SU-DHL-6 (cell line): ENCODE results near the gene MPZL3.

ENCODE experiments used
- H2AFZ ChIP-seq: fragments of 200-600 bp; sonication (generic); 2 replicates; pipeline ENCODE4 v1.6.1; 2014; ENCODE audit warnings: low read depth, mild to moderate bottlenecking, moderate library complexity, mixed read lengths, antibody characterized with exemption, low read length; ENCODE audit not compliant: severe bottlenecking
- H3F3A ChIP-seq: fragments of 200-600 bp; shearing (Covaris generic); 2 replicates; pipeline ENCODE4 v1.6.0; 2016; ENCODE audit warnings: antibody characterized with exemption, mild to moderate bottlenecking; ENCODE audit not compliant: insufficient read depth
- H3K27ac ChIP-seq: fragments of 200-600 bp; sonication (generic); 2 replicates; pipeline ENCODE4 v1.5.1; 2016; ENCODE audit warnings: low read depth, mild to moderate bottlenecking, low read length, moderate library complexity, mixed read lengths
- H3K27me3 ChIP-seq: fragments of 200-600 bp; sonication (generic), shearing (Covaris generic); 2 replicates; pipeline ENCODE4 v1.6.0; 2014; ENCODE audit warnings: mild to moderate bottlenecking, low read length
- H3K36me3 ChIP-seq: fragments of 200-600 bp; sonication (generic); 2 replicates; pipeline ENCODE4 v1.6.1; 2014; ENCODE audit warnings: mild to moderate bottlenecking, low read length, mixed read lengths
- H3K4me2 ChIP-seq: fragments of 300-600, 200-600 bp; shearing (Covaris generic), sonication (generic); 2 replicates; pipeline ENCODE4 v1.6.0; 2014; ENCODE audit warnings: low read length, low read depth, mild to moderate bottlenecking; ENCODE audit not compliant: poor library complexity, severe bottlenecking
- H3K4me3 ChIP-seq: fragments of 200-600 bp; sonication (generic); 2 replicates; pipeline ENCODE4 v1.5.1; 2014; ENCODE audit warnings: antibody characterized with exemption, low read length, mild to moderate bottlenecking, mixed read lengths; ENCODE audit not compliant: insufficient read depth, poor library complexity, severe bottlenecking
- H3K79me2 ChIP-seq: fragments of 200-600 bp; sonication (generic); 2 replicates; pipeline ENCODE4 v1.6.1; 2014; ENCODE audit warnings: mild to moderate bottlenecking, low read length, moderate library complexity; ENCODE audit not compliant: insufficient read depth
- H3K9ac ChIP-seq: fragments of 200-600 bp; sonication (generic); 2 replicates; pipeline ENCODE4 v1.7.0; 2014; ENCODE audit warnings: mild to moderate bottlenecking, low read length
- H3K9me2 ChIP-seq: fragments of 200-600 bp; sonication (generic); replicated peaks from 2 replicates; pipeline ENCODE4 v1.6.1; 2014; ENCODE audit warnings: low read length; ENCODE audit not compliant: insufficient read depth
- H3K9me3 ChIP-seq: fragments of 200-600 bp; sonication (generic); 2 replicates; pipeline ENCODE4 v1.6.1; 2014; ENCODE audit warnings: low read length, mixed read lengths; ENCODE audit not compliant: insufficient read depth
- H4K20me1 ChIP-seq: fragments of 200-600 bp; sonication (generic); 2 replicates; pipeline ENCODE4 v1.6.1; 2014; ENCODE audit warnings: low read depth, mild to moderate bottlenecking, antibody characterized with exemption, low read length, moderate library complexity, mixed read lengths
- EZH2phosphoT487 ChIP-seq: fragments of 200-600 bp; sonication (generic), shearing (Covaris generic); conservative IDR thresholded peaks from 2 replicates; pipeline ENCODE4 v1.6.1; 2018; ENCODE audit warnings: mild to moderate bottlenecking, antibody characterized with exemption, low read length, moderate library complexity, mixed read lengths
- TF ChIP-seq, protein P1 (sequence below): fragments of 200-600 bp; sonication (generic); IDR thresholded peaks from one replicate; pipeline ENCODE4 v1.5.1; 2017; ENCODE audit warnings: antibody characterized with exemption, mild to moderate bottlenecking, low read length, moderate library complexity; ENCODE audit not compliant: insufficient read depth, poor library complexity, severe bottlenecking

Gene MPZL3

DNA sequence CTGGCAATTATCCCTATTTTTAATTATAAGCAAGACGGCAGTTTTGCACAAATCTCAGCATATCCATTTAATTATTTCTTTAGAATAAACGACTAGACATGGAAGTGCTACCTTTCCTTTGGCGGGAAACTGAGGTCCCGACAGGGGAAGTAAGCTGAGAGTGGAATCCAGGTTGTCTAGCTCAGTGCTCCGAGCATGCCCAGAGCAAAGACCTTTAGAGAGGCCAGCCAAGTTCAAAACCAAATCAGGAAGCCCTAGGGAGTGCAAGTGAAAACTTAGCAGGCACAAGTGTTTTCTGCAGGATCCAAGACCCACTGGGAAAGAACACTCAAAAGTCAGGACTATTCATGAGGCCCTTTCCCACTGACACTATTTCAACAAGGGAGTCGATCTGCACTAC lies 53.0 kb downstream of the MPZL3 start:
- Histone ChIP-seq H3K9ac (no peak overlapping the region), H3F3A (no peaks in the 10 kb centered on the region), H4K20me1 (no peaks in the 10 kb centered on the region), H3K79me2 (no peaks in the 10 kb centered on the region), H2AFZ (no peak overlapping the region), H3K36me3 (no peaks in the 10 kb centered on the region), H3K9me3 (no peaks in the 10 kb centered on the region), H3K27ac (no peak overlapping the region), H3K9me2 (no peaks in the 10 kb centered on the region), H3K4me3 (no peak overlapping the region), H3K4me2 (no peak overlapping the region), H3K27me3 (no peaks in the 10 kb centered on the region)
- TF ChIP-seq, protein P1, sequence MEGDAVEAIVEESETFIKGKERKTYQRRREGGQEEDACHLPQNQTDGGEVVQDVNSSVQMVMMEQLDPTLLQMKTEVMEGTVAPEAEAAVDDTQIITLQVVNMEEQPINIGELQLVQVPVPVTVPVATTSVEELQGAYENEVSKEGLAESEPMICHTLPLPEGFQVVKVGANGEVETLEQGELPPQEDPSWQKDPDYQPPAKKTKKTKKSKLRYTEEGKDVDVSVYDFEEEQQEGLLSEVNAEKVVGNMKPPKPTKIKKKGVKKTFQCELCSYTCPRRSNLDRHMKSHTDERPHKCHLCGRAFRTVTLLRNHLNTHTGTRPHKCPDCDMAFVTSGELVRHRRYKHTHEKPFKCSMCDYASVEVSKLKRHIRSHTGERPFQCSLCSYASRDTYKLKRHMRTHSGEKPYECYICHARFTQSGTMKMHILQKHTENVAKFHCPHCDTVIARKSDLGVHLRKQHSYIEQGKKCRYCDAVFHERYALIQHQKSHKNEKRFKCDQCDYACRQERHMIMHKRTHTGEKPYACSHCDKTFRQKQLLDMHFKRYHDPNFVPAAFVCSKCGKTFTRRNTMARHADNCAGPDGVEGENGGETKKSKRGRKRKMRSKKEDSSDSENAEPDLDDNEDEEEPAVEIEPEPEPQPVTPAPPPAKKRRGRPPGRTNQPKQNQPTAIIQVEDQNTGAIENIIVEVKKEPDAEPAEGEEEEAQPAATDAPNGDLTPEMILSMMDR: no peak
- no peak for TF ChIP-seq EZH2phosphoT487

DNA sequence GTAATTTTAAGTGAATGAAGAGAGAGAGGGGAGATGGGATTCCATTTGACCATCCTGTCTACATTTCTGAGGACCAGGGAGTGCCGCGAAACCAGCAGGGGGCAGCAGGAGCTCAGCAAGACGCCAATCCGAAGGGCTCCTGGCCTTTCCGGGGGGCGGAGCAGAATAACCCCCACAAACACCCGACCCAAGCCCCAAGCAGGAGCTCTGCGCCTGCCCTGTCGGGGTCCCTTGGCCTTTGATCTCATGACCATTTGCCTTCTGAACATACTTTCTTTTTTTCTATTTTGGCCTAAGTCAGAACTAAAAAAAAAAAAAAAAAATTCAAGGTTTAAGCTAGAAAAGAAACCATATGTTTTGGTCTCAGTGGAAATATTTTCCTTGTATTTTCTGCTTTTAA lies 53.8 kb downstream of the MPZL3 start:
- no peaks in the 10 kb centered on the region for H3K9me3 ChIP-seq
- H3K27ac ChIP-seq: no peak overlapping the region

DNA sequence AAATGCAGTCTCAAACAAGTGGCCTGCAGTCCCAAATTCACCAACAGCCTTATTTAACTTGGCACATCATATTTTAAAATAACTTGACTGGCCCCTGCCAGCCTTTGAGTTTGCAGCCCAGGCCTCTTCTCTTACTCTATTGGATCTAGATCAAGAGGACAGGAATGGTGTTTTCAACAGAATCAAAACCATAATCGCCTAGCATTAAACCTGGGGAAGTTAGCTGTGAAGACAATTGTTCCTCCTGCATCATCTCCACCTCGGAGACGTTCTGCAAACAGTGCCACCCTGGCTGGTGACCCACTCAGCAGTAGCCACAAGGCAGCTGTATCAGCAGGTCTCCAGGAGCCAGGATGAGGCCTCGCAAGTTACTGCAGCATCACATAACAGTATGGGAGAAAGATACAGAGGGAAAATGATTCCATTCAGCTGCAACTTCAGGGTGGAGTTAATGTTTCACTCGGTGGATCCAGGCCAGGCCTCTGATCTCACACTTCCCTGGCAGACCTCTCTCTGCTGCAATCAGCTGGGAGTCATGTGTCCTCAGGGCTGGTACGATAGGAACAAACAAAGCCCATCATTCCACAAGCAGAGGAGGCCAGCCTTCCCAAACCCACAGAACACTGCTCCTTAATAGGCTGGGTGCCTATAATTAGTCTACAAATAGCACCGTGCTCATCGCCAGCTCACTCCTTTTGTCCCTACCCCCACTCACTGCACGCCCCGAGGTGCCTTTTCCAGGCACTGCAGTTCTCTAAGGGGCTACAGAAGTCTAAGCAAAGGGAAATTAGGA lies 57.1 kb downstream of the MPZL3 start:
- no peak overlapping the region for H3K9ac ChIP-seq
- TF ChIP-seq, protein P1: no peak
- H3K27ac ChIP-seq: no peak overlapping the region
- no peaks in the 10 kb centered on the region for H3K27me3 ChIP-seq
- no peaks in the 10 kb centered on the region for H3K36me3 ChIP-seq
- H3K4me3 ChIP-seq: no peak overlapping the region
- no peak overlapping the region for H3K4me2 ChIP-seq
- H3K9me3 ChIP-seq: no peaks in the 10 kb centered on the region
- H3K9me2 ChIP-seq: no peaks in the 10 kb centered on the region
- no peaks in the 10 kb centered on the region for H3K79me2 ChIP-seq
- no peaks in the 10 kb centered on the region for H4K20me1 ChIP-seq
- no peak overlapping the region for H2AFZ ChIP-seq
- H3F3A ChIP-seq: no peaks in the 10 kb centered on the region

More for the DNA sequence above, 53.8 kb downstream of the MPZL3 start:
- Histone ChIP-seq H3K36me3 (no peaks in the 10 kb centered on the region), H3K9me2 (no peaks in the 10 kb centered on the region), H3K9ac (no peak overlapping the region; the same call in 1 of the 2 replicates), H2AFZ (peak overlapping the region; percentile 34), H3K4me2 (peak overlapping the region; percentile 21), H3K27me3 (no peaks in the 10 kb centered on the region), H3K79me2 (no peaks in the 10 kb centered on the region), H3K4me3 (no peak overlapping the region), H4K20me1 (no peaks in the 10 kb centered on the region), H3F3A (no peaks in the 10 kb centered on the region)
- TF ChIP-seq EZH2phosphoT487: no peak
- TF ChIP-seq, protein P1: peak; percentile 84
